Measurements from ENCODE around the gene CHN2.

- TF ChIP-seq, protein P1, sequence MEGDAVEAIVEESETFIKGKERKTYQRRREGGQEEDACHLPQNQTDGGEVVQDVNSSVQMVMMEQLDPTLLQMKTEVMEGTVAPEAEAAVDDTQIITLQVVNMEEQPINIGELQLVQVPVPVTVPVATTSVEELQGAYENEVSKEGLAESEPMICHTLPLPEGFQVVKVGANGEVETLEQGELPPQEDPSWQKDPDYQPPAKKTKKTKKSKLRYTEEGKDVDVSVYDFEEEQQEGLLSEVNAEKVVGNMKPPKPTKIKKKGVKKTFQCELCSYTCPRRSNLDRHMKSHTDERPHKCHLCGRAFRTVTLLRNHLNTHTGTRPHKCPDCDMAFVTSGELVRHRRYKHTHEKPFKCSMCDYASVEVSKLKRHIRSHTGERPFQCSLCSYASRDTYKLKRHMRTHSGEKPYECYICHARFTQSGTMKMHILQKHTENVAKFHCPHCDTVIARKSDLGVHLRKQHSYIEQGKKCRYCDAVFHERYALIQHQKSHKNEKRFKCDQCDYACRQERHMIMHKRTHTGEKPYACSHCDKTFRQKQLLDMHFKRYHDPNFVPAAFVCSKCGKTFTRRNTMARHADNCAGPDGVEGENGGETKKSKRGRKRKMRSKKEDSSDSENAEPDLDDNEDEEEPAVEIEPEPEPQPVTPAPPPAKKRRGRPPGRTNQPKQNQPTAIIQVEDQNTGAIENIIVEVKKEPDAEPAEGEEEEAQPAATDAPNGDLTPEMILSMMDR (IDR thresholded peaks at IDR 0.05): no peak
- TF ChIP-seq EP300 (IDR thresholded peaks at IDR 0.05) (no peak), POLR2A (IDR thresholded peaks at IDR 0.05) (no peak), POLR2AphosphoS5 (IDR thresholded peaks at IDR 0.05) (no peak)
Measured at GRCh38 chr7:29422829-29423228, 228.3 kb downstream of the CHN2 start.
